NCI-H2081 treated with DMSO at 0.1 percent for 48 hours (cell line): ENCODE measurements around the gene ZWILCH.

Source experiments
- DNase-seq: peaks from one replicate; lab custom pipeline; 2025; lab: John Stamatoyannopoulos, UW

ZWILCH gene

GRCh38 chr15:66545255-66545654, 40.1 kb downstream of the ZWILCH start:
- no peak for DNase-seq

- no peak for DNase-seq
Measured at GRCh38 chr15:66555685-66556084, 50.6 kb downstream of the ZWILCH start.

GRCh38 chr15:66558271-66558670, 53.1 kb downstream of the ZWILCH start:
- no peak for DNase-seq

- no peak for DNase-seq
Measured at GRCh38 chr15:66560856-66561525, 55.9 kb downstream of the ZWILCH start.

- no peak for DNase-seq
Measured at GRCh38 chr15:66563126-66563525, 58.0 kb downstream of the ZWILCH start.

GRCh38 chr15:66563566-66564110, 58.5 kb downstream of the ZWILCH start:
- DNase-seq, result no peak

- no peak for DNase-seq
Measured at GRCh38 chr15:66564136-66565041, 59.3 kb downstream of the ZWILCH start.

- no peak for DNase-seq
Measured at GRCh38 chr15:66565141-66565641, 60.1 kb downstream of the ZWILCH start.

- DNase-seq, result no peak
Measured at GRCh38 chr15:66565741-66566144, 60.6 kb downstream of the ZWILCH start, which contains the start of gene LCTL. LCTL (minus strand) TSS chr15:66565998; CDS start chr15:66565365, 633 bp downstream.

- DNase-seq, result no peak
Measured at GRCh38 chr15:66566963-66567531, 61.9 kb downstream of the ZWILCH start.

GRCh38 chr15:66567897-66568296, 62.8 kb downstream of the ZWILCH start:
- no peak for DNase-seq

GRCh38 chr15:66569461-66570137, 64.5 kb downstream of the ZWILCH start:
- DNase-seq, result no peak

GRCh38 chr15:66570327-66570726, 65.2 kb downstream of the ZWILCH start:
- DNase-seq, result no peak

GRCh38 chr15:66570842-66571478, 65.8 kb downstream of the ZWILCH start:
- DNase-seq, result no peak

GRCh38 chr15:66572146-66572545, 67.0 kb downstream of the ZWILCH start:
- DNase-seq, result no peak

GRCh38 chr15:66573348-66573718, 68.2 kb downstream of the ZWILCH start:
- DNase-seq, result no peak

GRCh38 chr15:66573719-66574595, 68.8 kb downstream of the ZWILCH start:
- DNase-seq, result no peak

GRCh38 chr15:66574596-66574950, 69.4 kb downstream of the ZWILCH start:
- DNase-seq, result no peak

- no peak for DNase-seq
Measured at GRCh38 chr15:66578286-66578875, 73.3 kb downstream of the ZWILCH start.

GRCh38 chr15:66580643-66581042, 75.5 kb downstream of the ZWILCH start:
- no peak for DNase-seq
